Central memory CD8-positive, alpha-beta T cell (primary cell): ENCODE data around the gene LAMB3.
A peak's percentile ranks its signal among the peaks of the same experiment; 100 is the strongest.
"Not testable (repeated sequence)": the region's sequence is repeated elsewhere in the genome, so short reads cannot be mapped to it uniquely, and the experiment has no call there.

Experiments used
- ATAC-seq: fragments of 150-1000 bp; cut with Tn5 transposase; replicated peaks from 2 replicates; pipeline ENCODE4 v1.10.0; 2022; ENCODE audit warnings: mild to moderate bottlenecking, moderate FRiP score, moderate number of reproducible peaks; ENCODE audit not compliant: poor library complexity, severe bottlenecking; ENCODE audit errors: extremely low read depth
- DNase-seq, 2 donors: peaks; one replicate each; pipeline ENCODE4 v3.0.0; 2021; ENCODE audit warnings: low spot score in 2 of 2
- H3K27ac Mint-ChIP-seq: one replicate; pipeline ENCODE4 v1.8.0; 2022; ENCODE audit warnings: low read depth, mild to moderate bottlenecking, moderate library complexity, mixed read lengths
- H3K27me3 Mint-ChIP-seq: one replicate; pipeline ENCODE4 v1.8.0; 2022; ENCODE audit warnings: mixed read lengths
- H3K36me3 Mint-ChIP-seq: one replicate; pipeline ENCODE4 v1.8.0; 2022; ENCODE audit warnings: mild to moderate bottlenecking, moderate library complexity, mixed read lengths; ENCODE audit not compliant: insufficient read depth
- H3K4me1 Mint-ChIP-seq: one replicate; pipeline ENCODE4 v1.8.0; 2022; ENCODE audit warnings: mixed read lengths
- H3K4me3 Mint-ChIP-seq: one replicate; pipeline ENCODE4 v1.8.0; 2022; ENCODE audit warnings: mild to moderate bottlenecking, moderate library complexity, mixed read lengths
- H3K9me3 Mint-ChIP-seq: one replicate; pipeline ENCODE4 v1.8.0; 2022; ENCODE audit warnings: mixed read lengths

The LAMB3 gene

GRCh38 chr1:209652121-209652735 is at the start of gene LAMB3:
TSS of gene LAMB3 (minus strand) at chr1:209652425. CDS start at chr1:209650944, 1,481 bp downstream.
- no peak for DNase-seq
- H3K36me3 Mint-ChIP-seq: peaks cover 1% of the 10 kb centered on the region
- no peak within 1 kb of the TSS for H3K27ac Mint-ChIP-seq
- no peak for ATAC-seq
- H3K27me3 Mint-ChIP-seq: no peaks in the 10 kb centered on the region
- no peak within 1 kb of the TSS for H3K4me3 Mint-ChIP-seq
- H3K4me1 Mint-ChIP-seq: peaks cover 5% of the 10 kb centered on the region
- H3K9me3 Mint-ChIP-seq: no peaks in the 10 kb centered on the region

DNA sequence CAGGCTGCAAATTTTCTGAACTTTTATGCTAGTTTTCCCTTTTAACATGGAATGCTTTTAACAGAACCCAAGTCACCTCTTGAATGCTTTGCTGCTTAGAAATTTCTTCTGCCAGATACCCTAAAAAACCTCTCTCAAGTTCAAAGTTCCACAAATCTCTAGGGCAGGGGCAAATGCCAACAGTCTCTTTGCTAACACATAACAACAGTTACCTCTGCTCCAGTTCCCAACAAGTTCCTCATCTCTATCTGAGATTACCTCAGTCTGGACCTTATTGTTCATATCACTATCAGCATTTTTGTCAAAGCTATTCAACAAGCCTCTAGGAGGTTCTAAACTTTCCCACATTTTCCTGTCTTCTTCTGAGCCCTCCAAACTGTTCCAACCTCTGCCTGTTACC is 48.5 kb upstream of the LAMB3 start:
- peaks cover 10% of the 10 kb centered on the region for H3K27me3 Mint-ChIP-seq
- DNase-seq, H3K36me3 Mint-ChIP-seq: not testable (repeated sequence)

GRCh38 chr1:209697126-209697525 is 44.9 kb upstream of the LAMB3 start:
- Mint-ChIP-seq H3K27me3 (no peaks in the 10 kb centered on the region), H3K27ac (no peak overlapping the region), H3K36me3 (no peaks in the 10 kb centered on the region), H3K4me3 (no peak overlapping the region), H3K4me1 (peaks cover 5% of the 10 kb centered on the region), H3K9me3 (no peaks in the 10 kb centered on the region)
- ATAC-seq (no peak), DNase-seq (no peak)

More for the DNA sequence above, 48.5 kb upstream of the LAMB3 start:
- H3K4me3 Mint-ChIP-seq, H3K9me3 Mint-ChIP-seq, H3K27ac Mint-ChIP-seq, ATAC-seq, H3K4me1 Mint-ChIP-seq: not testable (repeated sequence)

GRCh38 chr1:209696673-209697072 is 44.4 kb upstream of the LAMB3 start:
- DNase-seq (no peak), ATAC-seq (no peak)
- Mint-ChIP-seq H3K27me3 (no peaks in the 10 kb centered on the region), H3K9me3 (no peaks in the 10 kb centered on the region), H3K36me3 (no peaks in the 10 kb centered on the region), H3K27ac (no peak overlapping the region), H3K4me3 (no peak overlapping the region), H3K4me1 (peaks cover 5% of the 10 kb centered on the region)

DNA sequence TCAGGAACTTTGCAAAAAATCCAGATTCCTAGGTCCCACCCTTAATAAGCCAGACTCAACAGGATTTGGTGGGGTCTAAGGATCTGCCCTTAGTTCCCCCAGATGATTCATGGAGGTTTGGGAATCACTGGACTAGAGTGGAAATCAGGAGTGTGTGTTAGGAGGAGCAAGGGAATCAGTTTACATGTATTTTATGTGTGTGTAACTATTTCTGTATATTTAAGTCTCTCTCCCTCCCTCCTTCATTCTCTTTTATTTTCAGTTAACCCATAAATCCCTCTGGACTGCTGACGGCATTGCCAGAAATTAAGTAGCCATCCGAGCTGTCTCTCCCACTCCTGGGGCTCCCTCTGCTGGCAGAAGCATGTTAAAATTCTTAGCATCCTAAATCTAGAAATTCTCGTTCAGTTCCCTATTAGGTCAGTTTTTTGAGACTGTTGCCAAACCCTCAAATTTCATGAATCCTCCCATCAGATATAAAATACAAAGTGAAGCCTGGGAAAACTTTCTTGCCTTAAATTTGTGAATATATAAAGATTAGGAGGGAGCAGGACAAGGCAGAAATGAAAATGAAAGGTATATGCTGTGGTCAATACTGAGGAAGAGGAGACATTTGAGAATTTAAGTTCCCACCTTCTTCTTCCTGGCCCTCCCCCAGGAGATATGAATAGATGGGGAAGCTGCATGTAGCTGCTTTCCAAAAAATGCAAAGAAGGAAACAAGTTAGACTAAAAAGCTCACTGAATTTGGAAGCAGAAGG is 40.7 kb upstream of the LAMB3 start:
- H3K27ac Mint-ChIP-seq: no peak overlapping the region
- no peak for ATAC-seq
- peaks cover 5% of the 10 kb centered on the region for H3K4me1 Mint-ChIP-seq
- H3K9me3 Mint-ChIP-seq: no peaks in the 10 kb centered on the region
- H3K4me3 Mint-ChIP-seq: no peak overlapping the region
- H3K36me3 Mint-ChIP-seq: no peaks in the 10 kb centered on the region
- peak in 1 of 2 donors; percentile 32 for DNase-seq
- H3K27me3 Mint-ChIP-seq: no peaks in the 10 kb centered on the region

DNA sequence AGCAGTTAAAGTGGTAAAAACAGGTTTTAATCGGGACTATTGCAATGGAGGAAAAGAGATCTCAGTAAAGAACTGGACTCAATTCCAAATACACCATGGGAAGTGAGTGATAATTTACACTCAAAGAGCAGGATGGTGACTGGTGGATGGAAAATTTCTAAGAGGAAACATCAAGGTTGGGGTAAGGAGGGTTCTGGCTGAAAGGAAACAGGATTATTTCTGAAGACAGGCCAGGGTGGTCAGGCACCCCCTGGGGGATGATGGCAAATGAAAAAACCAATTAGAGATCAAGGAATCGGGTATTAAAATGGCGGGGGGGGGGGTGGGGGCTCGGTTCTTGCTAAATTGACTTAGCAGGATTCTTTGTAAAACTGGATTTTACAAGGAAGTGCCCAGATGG is 40.1 kb upstream of the LAMB3 start:
- no peak overlapping the region for H3K27ac Mint-ChIP-seq
- DNase-seq (no peak), ATAC-seq (no peak)
- H3K4me3 Mint-ChIP-seq: no peak overlapping the region
- H3K36me3 Mint-ChIP-seq: no peaks in the 10 kb centered on the region
- no peaks in the 10 kb centered on the region for H3K27me3 Mint-ChIP-seq
- H3K4me1 Mint-ChIP-seq: peaks cover 3% of the 10 kb centered on the region
- no peaks in the 10 kb centered on the region for H3K9me3 Mint-ChIP-seq

DNA sequence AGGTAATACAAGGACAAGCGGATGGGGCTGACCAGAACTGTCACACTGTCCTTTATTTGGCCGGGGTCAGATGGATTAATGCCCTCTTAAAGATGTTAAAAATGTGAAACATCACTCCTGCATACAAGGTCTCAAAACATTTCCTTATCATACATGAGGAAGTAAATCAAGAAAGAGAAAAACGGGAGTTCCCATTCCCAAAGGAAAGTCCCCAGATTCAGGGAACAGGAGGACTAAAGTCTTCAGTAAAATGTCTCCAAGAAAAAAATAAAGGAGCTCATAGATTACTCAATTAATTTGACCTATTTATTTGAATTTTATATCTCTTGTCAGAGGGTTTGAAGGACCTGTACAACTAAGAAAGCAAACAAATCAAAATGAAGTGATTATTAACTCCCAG is 39.0 kb upstream of the LAMB3 start:
- Mint-ChIP-seq H3K27ac (peak overlapping the region; percentile 38), H3K27me3 (no peaks in the 10 kb centered on the region), H3K9me3 (no peaks in the 10 kb centered on the region), H3K4me3 (no peak overlapping the region), H3K36me3 (no peaks in the 10 kb centered on the region), H3K4me1 (peaks cover 4% of the 10 kb centered on the region)
- no peak for DNase-seq
- ATAC-seq: no peak

DNA sequence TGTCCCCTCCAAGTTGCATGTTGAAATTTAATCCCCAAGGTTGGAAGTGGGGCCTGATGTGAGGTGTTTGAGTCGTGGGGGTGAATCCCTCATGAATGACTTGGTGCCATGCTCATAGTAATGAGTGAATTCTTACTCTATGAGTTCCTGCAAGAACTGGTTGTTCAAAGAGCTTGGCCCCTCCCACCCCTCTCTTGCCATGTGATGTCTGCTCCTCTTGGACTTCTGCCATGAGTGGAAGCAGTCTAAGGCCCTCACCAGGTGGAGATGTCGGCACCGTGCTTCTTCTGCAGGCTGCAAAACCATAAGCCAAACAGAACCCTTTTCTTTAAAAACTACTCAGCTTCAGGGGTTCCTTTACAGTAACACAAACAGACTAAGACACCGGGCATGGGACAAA is 37.3 kb upstream of the LAMB3 start:
- ATAC-seq (no peak), DNase-seq (no peak)
- no peak overlapping the region for H3K4me3 Mint-ChIP-seq
- peaks cover 17% of the 10 kb centered on the region for H3K4me1 Mint-ChIP-seq
- H3K36me3 Mint-ChIP-seq: no peaks in the 10 kb centered on the region
- no peak overlapping the region for H3K27ac Mint-ChIP-seq
- H3K9me3 Mint-ChIP-seq: no peaks in the 10 kb centered on the region
- H3K27me3 Mint-ChIP-seq: no peaks in the 10 kb centered on the region

GRCh38 chr1:209688746-209689234 is 36.6 kb upstream of the LAMB3 start:
- peaks cover 17% of the 10 kb centered on the region for H3K4me1 Mint-ChIP-seq
- H3K9me3 Mint-ChIP-seq: no peaks in the 10 kb centered on the region
- no peak overlapping the region for H3K4me3 Mint-ChIP-seq
- ATAC-seq (no peak), DNase-seq (no peak)
- no peaks in the 10 kb centered on the region for H3K27me3 Mint-ChIP-seq
- no peaks in the 10 kb centered on the region for H3K36me3 Mint-ChIP-seq
- H3K27ac Mint-ChIP-seq: peak overlapping the region; percentile 66

DNA sequence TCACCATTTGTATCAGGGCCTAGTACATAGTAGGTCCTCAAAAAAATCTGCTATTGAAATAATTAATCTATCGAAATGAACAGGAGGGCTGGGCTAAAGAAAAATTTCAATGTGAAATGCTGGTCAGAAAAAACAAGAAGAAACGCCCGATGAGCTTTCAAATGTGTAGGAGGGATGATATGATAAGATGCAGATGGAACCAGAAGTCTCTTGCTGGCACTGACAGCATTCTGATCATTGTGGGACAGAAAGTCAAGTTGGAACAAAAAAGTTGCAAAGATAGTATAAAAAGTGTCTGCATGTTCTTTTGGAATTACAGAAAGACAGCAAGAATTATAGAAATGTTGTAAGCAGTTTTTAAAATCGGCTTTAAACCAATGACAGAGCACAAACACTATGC is 34.1 kb upstream of the LAMB3 start:
- no peak for ATAC-seq
- no peaks in the 10 kb centered on the region for H3K36me3 Mint-ChIP-seq
- H3K9me3 Mint-ChIP-seq: no peaks in the 10 kb centered on the region
- H3K4me3 Mint-ChIP-seq: no peak overlapping the region
- no peak overlapping the region for H3K27ac Mint-ChIP-seq
- H3K4me1 Mint-ChIP-seq: peaks cover 17% of the 10 kb centered on the region
- H3K27me3 Mint-ChIP-seq: peaks cover 4% of the 10 kb centered on the region
- DNase-seq: no peak

- peaks cover 10% of the 10 kb centered on the region for H3K27me3 Mint-ChIP-seq
- no peaks in the 10 kb centered on the region for H3K9me3 Mint-ChIP-seq
- H3K36me3 Mint-ChIP-seq: no peaks in the 10 kb centered on the region
- DNase-seq (no peak), ATAC-seq (peak; percentile 19)
- H3K4me1 Mint-ChIP-seq: peaks cover 17% of the 10 kb centered on the region
- peak overlapping the region; percentile 28 for H3K4me3 Mint-ChIP-seq
- no peak overlapping the region for H3K27ac Mint-ChIP-seq
Observed at GRCh38 chr1:209685821-209686220, 33.6 kb upstream of the LAMB3 start.

GRCh38 chr1:209678981-209679539 is 26.8 kb upstream of the LAMB3 start:
- no peak overlapping the region for H3K4me3 Mint-ChIP-seq
- peaks cover 17% of the 10 kb centered on the region for H3K4me1 Mint-ChIP-seq
- H3K27ac Mint-ChIP-seq: no peak overlapping the region
- ATAC-seq (no peak), DNase-seq (no peak)
- peaks cover 2% of the 10 kb centered on the region for H3K36me3 Mint-ChIP-seq
- H3K27me3 Mint-ChIP-seq: peaks cover 72% of the 10 kb centered on the region
- no peaks in the 10 kb centered on the region for H3K9me3 Mint-ChIP-seq
